Umbilical cord (tissue), 2 donors: ENCODE data around the gene G0S2. TPM values are rescaled to one million over a fixed set of nuclear protein-coding genes. Genes with fewer than 3 reads are reported as not detected.

Source experiments
- DNase-seq: peaks from one replicate; pipeline ENCODE4 v3.0.0-alpha.2; 2015; ENCODE audit warnings: low spot score
- total RNA-seq: library from RNA; depleted of rRNA; stranded (reverse); fragments of >200 nt; gene quantifications from one replicate; pipeline ENCODE4 v1.2.3, GENCODE V29; 2014; ENCODE audit warnings: low replicate concordance; ENCODE audit not compliant: insufficient read depth

The G0S2 gene
- total RNA-seq, 1 donor from 2014 or later, result 11.1 TPM

GRCh38 chr1:209715314-209715713 is 40.1 kb downstream of the G0S2 start:
- DNase-seq, result no peak

- DNase-seq, result no peak
Measured at GRCh38 chr1:209717818-209718217, 42.6 kb downstream of the G0S2 start.

- DNase-seq, result no peak
Measured at GRCh38 chr1:209720326-209720725, 45.1 kb downstream of the G0S2 start.

DNA sequence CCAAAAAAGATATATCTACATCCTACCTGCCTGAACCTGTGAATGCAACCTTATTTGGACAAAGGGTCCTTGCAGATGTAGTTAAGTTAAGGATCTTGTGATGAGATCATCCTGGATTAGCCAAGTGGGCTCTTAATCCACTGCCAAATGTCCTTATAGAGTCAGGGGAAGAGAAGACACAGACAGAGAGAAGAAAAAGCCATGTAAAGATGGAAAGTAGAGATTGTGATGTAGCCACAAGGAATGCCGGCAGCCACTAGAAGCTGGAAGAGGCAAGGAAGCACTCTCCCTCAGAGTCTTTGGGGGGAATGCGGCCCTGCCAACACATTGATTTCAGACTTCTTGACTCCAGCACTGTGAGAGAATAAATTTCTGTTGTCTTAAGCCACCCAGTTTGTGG is 45.6 kb downstream of the G0S2 start:
- DNase-seq, result no peak

- DNase-seq, result no peak
Measured at GRCh38 chr1:209721323-209721722, 46.1 kb downstream of the G0S2 start.

DNA sequence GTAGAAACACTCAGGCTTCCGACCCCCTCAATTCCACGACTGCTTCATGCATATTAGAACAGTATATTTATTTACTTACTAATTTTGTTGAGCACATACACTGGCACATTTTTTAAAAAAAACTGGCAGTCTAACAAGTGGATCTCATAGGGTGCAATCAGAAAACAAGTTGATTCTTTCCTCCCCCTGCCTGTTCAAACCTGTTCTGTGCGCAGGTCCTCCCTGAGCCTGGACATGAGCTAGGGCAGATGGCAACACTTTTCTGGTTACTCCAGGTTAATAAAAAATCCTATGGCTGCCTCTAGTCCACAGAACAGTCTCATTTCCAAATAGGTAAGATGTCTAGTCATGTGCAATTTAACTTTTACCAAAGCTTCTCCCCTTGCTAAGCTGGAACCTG is 48.1 kb downstream of the G0S2 start:
- DNase-seq, result no peak

DNA sequence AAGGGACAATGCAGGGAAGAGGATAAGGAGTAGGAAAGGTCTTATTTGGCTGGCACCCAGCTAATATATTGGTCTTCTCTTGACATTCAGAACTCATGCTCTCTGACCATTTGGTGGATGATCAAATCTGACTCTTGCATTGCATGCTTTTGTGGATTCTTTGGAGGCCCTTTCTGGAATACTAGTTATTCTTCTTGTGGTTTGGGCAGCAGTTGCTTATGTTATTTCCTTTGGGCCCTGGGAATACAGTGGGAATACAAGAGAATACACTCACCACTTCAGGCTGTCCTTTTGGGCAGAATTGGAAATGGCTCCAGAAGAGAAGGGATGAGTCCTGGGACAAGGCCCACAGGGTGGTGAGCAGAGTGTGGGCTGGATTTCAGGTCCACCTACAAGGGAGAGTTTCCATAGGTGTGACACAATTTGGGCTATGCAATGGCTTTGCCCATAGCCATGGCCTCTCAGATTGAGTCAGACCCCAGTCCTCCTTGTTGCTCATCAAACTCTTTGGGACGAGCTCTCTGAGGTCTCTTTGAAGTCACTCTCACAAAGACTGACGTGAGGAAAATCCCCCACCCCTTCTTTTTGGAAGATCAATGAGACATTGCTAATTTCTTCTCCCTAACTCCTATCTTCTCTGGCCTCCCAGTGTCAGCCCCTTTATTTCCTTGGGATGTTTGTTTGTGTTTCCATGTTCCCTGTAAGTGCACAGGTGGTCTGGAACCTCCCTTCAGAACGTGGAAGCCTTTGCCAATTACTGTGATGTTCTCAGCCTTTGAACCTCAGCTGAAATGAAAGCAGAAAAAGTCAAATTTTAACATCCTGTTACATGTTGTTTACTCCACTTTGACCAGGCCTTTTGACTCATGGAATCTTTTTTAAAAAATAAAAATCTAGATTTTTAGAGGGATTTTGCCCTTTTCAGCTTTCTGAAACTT is 48.8 kb downstream of the G0S2 start:
- no peak for DNase-seq

Other genes with a start within 250 kb of the G0S2 start
- not detected for gene CAMK1G, start 91.7 kb upstream of the G0S2 start, total RNA-seq
- 16.1 TPM for gene LAMB3, start 23.0 kb upstream of the G0S2 start, total RNA-seq
- 3.1 TPM for gene HSD11B1, start 29.4 kb downstream of the G0S2 start, total RNA-seq
- 6.7 TPM for gene TRAF3IP3, start 80.6 kb downstream of the G0S2 start, total RNA-seq
- gene C1orf74, start 109.1 kb downstream of the G0S2 start, total RNA-seq, result 4.8 TPM
- 40.0 TPM for gene IRF6, start 130.7 kb downstream of the G0S2 start, total RNA-seq
- 11.8 TPM for gene UTP25, start 152.6 kb downstream of the G0S2 start, total RNA-seq